OCI-LY3 (cell line): Measurements from ENCODE around the gene PRSS37.
A peak's percentile ranks its signal among the peaks of the same experiment; 100 is the strongest.

Source experiments
- H2AFZ ChIP-seq: fragments of 200-600, 300-600 bp; shearing (Covaris generic); 2 replicates; pipeline ENCODE4 v1.6.0; 2014; ENCODE audit warnings: antibody characterized with exemption, low read depth, low read length
- H3K27ac ChIP-seq: fragments of 200-600, 300-600 bp; sonication (generic); 2 replicates; pipeline ENCODE4 v1.5.1; 2014; ENCODE audit warnings: mild to moderate bottlenecking, low read length, moderate library complexity, mixed read lengths
- H3K27me3 ChIP-seq: fragments of 200-600, 300-600 bp; sonication (generic); 2 replicates; pipeline ENCODE4 v1.6.1; 2014; ENCODE audit warnings: low read depth, low read length, mixed read lengths
- H3K36me3 ChIP-seq: fragments of 200-600, 300-600 bp; sonication (generic); replicated peaks from 2 replicates; pipeline ENCODE3; 2014; ENCODE audit warnings: low read depth, low read length, mixed read lengths
- H3K4me1 ChIP-seq: fragments of 300-600, 200-600 bp; sonication (generic); 2 replicates; pipeline ENCODE4 v1.6.1; 2014; ENCODE audit warnings: low read length, mixed read lengths
- H3K4me2 ChIP-seq: fragments of 200-600, 300-600 bp; sonication (generic); 2 replicates; pipeline ENCODE4 v1.6.1; 2014; ENCODE audit warnings: low read length, mixed read lengths
- H3K4me3 ChIP-seq: fragments of 300-600, 200-600 bp; sonication (generic); 2 replicates; pipeline ENCODE4 v1.5.1; 2014; ENCODE audit warnings: antibody characterized with exemption, mild to moderate bottlenecking, low read length, moderate library complexity
- H3K79me2 ChIP-seq: fragments of 300-600, 200-600 bp; shearing (Covaris generic); 2 replicates; pipeline ENCODE4 v1.6.1; 2014; ENCODE audit warnings: mild to moderate bottlenecking, low read length, mixed read lengths
- H3K9ac ChIP-seq: fragments of 300-600, 200-600 bp; shearing (Covaris generic); 2 replicates; pipeline ENCODE4 v1.6.0; 2014; ENCODE audit warnings: mild to moderate bottlenecking, low read length, moderate library complexity
- H3K9me3 ChIP-seq: fragments of 200-600, 300-600 bp; shearing (Covaris generic); 2 replicates; pipeline ENCODE4 v1.6.1; 2014; ENCODE audit warnings: low read length, mixed read lengths; ENCODE audit not compliant: insufficient read depth
- H4K20me1 ChIP-seq: fragments of 200-600, 300-600 bp; sonication (generic); 2 replicates; pipeline ENCODE4 v1.6.1; 2016; ENCODE audit warnings: low read length, mixed read lengths; ENCODE audit not compliant: insufficient read depth
- CTCF ChIP-seq: fragments of 200-600, 300-600 bp; sonication (generic); IDR thresholded peaks from 2 replicates; pipeline ENCODE4 v1.5.1; 2014; ENCODE audit warnings: antibody characterized with exemption, low read length, low read depth
- EZH2phosphoT487 ChIP-seq: fragments of 200-600 bp; shearing (Covaris generic); IDR thresholded peaks from 2 replicates; pipeline ENCODE4 v1.6.1; 2018; ENCODE audit warnings: antibody characterized with exemption, mixed run types, low read depth

Gene PRSS37

GRCh38 chr7:141877365-141877764 is 36.1 kb upstream of the PRSS37 start:
- H3K36me3 ChIP-seq: no peaks in the 10 kb centered on the region
- no peaks in the 10 kb centered on the region for H4K20me1 ChIP-seq
- H3K27me3 ChIP-seq: no peaks in the 10 kb centered on the region
- H3K4me1 ChIP-seq: peaks cover 34% of the 10 kb centered on the region
- no peak overlapping the region for H3K27ac ChIP-seq
- H2AFZ ChIP-seq: no peak overlapping the region
- H3K79me2 ChIP-seq: no peaks in the 10 kb centered on the region
- H3K4me3 ChIP-seq: no peak overlapping the region
- H3K9ac ChIP-seq: no peak overlapping the region
- no peaks in the 10 kb centered on the region for H3K9me3 ChIP-seq
- TF ChIP-seq CTCF (no peak), EZH2phosphoT487 (no peak)
- 0 out of 2 replicates have a peak overlapping the region, but pooled peaks have one; percentile 2 for H3K4me2 ChIP-seq

GRCh38 chr7:141876371-141876770 is 35.1 kb upstream of the PRSS37 start:
- H3K9me3 ChIP-seq: no peaks in the 10 kb centered on the region
- no peaks in the 10 kb centered on the region for H4K20me1 ChIP-seq
- no peaks in the 10 kb centered on the region for H3K79me2 ChIP-seq
- H2AFZ ChIP-seq: no peak overlapping the region
- H3K9ac ChIP-seq: no peak overlapping the region
- H3K4me3 ChIP-seq: no peak overlapping the region
- no peak overlapping the region for H3K27ac ChIP-seq
- peaks cover 32% of the 10 kb centered on the region for H3K4me1 ChIP-seq
- no peaks in the 10 kb centered on the region for H3K27me3 ChIP-seq
- no peaks in the 10 kb centered on the region for H3K36me3 ChIP-seq
- no peak overlapping the region for H3K4me2 ChIP-seq
- TF ChIP-seq EZH2phosphoT487 (no peak), CTCF (no peak)

- no peak overlapping the region for H3K27ac ChIP-seq
- H3K4me2 ChIP-seq: no peak overlapping the region
- H3K4me1 ChIP-seq: peaks cover 23% of the 10 kb centered on the region
- H3K9ac ChIP-seq: no peak overlapping the region
- H3K4me3 ChIP-seq: no peak overlapping the region
- H3K36me3 ChIP-seq: no peaks in the 10 kb centered on the region
- TF ChIP-seq CTCF (no peak), EZH2phosphoT487 (no peak)
- H3K9me3 ChIP-seq: no peaks in the 10 kb centered on the region
- no peaks in the 10 kb centered on the region for H4K20me1 ChIP-seq
- H3K27me3 ChIP-seq: no peaks in the 10 kb centered on the region
- no peak overlapping the region for H2AFZ ChIP-seq
- no peaks in the 10 kb centered on the region for H3K79me2 ChIP-seq
These were observed 34.2 kb upstream of the PRSS37 start for GRCh38 chr7:141875453-141875852.

- Histone ChIP-seq H3K9ac (no peak overlapping the region), H3K9me3 (no peaks in the 10 kb centered on the region), H4K20me1 (no peaks in the 10 kb centered on the region), H3K36me3 (no peaks in the 10 kb centered on the region), H3K27ac (no peak overlapping the region), H3K4me1 (peaks cover 21% of the 10 kb centered on the region), H3K79me2 (no peaks in the 10 kb centered on the region), H3K4me2 (no peak overlapping the region), H3K27me3 (no peaks in the 10 kb centered on the region), H2AFZ (no peak overlapping the region), H3K4me3 (no peak overlapping the region)
- no peak for TF ChIP-seq EZH2phosphoT487
- no peak for TF ChIP-seq CTCF
These were observed 33.5 kb upstream of the PRSS37 start for GRCh38 chr7:141874787-141875186.
